CD4-positive, alpha-beta T cell treated with Interleukin-15 for 4 hours (primary cell): ENCODE results near the gene OR2V1.
A peak's percentile ranks its signal among the peaks of the same experiment; 100 is the strongest.
"Not testable (repeated sequence)": the region's sequence is repeated elsewhere in the genome, so short reads cannot be mapped to it uniquely, and the experiment has no call there.

ENCODE experiments used
- DNase-seq: peaks from one replicate; pipeline ENCODE4 v3.0.0-alpha.2; 2020; ENCODE audit warnings: low spot score

The OR2V1 gene, protein sequence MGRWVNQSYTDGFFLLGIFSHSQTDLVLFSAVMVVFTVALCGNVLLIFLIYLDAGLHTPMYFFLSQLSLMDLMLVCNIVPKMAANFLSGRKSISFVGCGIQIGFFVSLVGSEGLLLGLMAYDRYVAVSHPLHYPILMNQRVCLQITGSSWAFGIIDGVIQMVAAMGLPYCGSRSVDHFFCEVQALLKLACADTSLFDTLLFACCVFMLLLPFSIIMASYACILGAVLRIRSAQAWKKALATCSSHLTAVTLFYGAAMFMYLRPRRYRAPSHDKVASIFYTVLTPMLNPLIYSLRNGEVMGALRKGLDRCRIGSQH

GRCh38 chr5:181130832-181131496 lies at the start of gene OR2V1:
TSS of gene OR2V1 (minus strand) at chr5:181131169. CDS start at chr5:181125304, 5,865 bp downstream.
- DNase-seq, result no peak

DNA sequence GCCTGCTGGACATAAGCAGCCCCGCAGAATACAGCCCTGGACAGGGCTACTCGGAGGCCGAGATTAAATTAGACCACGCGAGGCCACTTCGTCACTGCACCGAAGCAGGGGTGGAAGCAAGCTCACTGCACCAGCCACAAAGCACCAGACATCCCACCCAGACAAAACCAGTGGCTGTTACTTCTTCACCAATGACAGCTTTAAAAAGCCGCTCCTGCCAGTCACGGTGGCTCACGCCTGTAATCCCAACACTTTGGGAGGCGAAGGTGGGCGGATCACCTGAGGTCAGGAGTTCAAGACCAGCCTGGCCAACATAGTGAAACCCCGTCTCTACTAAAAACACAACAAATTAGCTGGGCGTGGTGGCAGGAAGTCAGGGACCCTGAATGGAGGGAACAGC lies 46.6 kb upstream of the OR2V1 start:
- DNase-seq, result not testable (repeated sequence)

GRCh38 chr5:181176254-181176952 lies 45.4 kb upstream of the OR2V1 start:
- no peak for DNase-seq

DNA sequence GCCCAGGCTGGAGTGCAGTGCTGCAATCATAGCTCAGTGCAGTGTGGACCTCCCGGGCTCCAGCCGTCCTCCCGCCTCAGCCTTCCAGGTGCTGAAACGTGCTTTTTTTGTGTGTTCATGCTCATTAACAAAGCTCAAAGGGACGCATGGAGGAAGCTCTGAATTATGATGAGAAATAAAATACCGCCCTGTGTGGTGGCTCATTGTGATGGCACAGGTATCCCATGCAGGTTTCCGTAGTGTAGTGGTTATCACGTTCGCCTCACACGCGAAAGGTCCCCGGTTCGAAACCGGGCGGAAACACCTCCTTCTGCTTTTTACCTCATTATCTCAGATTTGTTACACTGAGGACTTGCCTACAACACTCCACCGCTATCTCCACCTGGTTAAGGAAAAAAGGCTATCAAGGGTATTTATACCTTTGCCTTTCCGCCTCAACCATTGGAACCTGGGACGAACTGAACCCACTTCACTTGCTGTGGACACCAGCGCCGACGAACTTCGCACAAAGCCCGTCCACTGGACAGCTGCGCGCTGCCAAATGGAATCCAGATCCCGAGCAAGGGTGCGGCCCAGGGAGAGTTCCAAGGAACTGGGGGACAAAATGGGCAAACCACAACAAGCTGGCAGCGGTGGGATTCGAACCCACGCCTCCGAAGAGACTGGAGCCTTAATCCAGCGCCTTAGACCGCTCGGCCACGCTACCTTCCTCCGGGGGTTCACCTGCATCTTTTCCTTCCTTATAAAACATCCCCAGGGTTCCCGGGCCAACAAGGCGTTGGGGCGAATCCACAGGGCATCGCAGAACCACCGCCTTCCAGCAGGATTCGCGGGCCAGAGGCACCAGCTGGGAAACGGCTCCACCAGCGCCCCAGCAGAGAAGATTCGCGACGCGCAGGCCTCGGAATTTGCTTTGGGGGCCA lies 42.7 kb upstream of the OR2V1 start:
- DNase-seq, result peak; percentile 44

DNA sequence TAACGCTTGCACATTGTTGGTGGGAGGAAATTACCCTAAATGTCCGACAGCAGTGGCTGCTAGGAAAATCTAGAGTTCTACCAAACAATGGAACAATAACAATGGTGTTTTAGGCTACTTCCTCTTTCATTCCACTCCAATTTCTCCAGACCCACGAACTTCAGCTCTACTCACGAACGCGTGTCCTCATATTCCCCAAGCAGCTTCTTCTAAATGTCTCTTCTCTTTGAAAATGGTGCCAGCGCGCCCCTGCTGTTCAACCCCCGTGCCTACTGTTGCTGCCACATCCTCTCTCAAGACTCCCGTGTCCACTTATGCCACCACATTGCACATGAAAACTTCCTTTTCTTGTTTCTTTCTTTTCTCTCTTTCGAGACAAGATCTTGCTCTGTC lies 42.1 kb upstream of the OR2V1 start:
- no peak for DNase-seq

DNA sequence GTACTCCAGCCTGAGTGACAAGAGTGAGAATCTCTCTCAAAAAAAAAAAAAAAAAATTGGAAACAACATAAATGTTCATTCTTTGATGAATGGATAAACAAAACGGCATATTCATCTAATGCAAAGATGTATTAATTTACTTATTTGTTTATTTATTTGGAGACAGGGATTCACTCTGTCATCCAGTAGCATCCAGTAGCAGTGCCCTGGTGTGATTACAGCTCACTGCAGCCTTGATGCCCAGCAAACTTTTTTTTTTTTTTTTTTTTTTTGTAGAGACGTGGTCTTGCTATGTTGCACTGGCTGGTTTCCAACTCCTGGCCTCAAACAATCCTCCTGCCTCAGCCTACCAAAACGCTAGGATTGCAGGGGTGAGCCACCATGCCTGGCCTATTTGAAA lies 40.8 kb upstream of the OR2V1 start:
- no peak for DNase-seq

DNA sequence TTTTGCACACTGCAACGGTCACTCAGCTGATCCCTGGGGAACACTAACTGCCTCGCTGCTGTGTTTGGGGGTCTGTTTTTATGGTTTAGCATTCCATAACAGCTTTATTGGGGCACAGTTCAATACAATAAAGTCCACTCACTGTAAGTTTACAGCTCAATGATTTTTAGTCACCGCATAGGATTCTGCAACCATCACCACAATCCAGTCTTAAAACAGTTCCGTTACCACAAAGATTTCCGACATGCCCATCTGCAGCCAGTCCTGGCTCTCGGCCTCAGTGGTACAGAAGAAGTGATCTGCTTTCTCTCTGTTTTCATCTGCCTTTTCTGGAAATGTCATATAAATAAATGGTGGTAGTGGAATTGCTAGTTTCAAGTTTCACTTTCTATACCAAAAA lies 40.0 kb upstream of the OR2V1 start:
- DNase-seq, result no peak

DNA sequence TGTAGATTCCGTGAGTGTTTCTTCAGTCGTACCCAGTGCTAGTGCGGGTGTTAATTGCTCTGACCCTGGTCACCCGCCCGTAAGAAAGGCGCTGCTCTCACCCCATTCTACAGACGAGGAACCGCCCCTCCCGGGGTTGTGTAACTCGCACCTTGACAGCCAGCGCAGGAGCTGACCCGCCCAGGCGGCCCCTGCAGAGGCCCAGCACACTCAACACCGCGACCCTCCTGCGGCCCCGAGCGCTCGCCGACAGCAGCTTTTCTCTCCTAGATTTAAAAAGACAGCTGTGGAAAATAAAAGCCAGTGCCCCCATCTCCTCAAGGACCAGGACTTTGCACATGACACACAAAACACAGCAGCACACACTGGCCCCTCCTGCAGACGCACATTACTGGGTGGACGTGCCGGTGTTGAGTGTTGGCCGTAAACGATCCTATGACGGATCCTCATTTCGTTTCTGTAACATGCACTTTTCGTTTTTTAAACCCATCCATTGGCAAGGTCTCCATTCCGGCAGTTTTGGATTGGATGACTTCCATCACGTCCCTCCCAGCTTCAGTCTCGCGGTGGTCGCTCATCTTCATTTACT lies 39.4 kb upstream of the OR2V1 start:
- DNase-seq, result no peak

DNA sequence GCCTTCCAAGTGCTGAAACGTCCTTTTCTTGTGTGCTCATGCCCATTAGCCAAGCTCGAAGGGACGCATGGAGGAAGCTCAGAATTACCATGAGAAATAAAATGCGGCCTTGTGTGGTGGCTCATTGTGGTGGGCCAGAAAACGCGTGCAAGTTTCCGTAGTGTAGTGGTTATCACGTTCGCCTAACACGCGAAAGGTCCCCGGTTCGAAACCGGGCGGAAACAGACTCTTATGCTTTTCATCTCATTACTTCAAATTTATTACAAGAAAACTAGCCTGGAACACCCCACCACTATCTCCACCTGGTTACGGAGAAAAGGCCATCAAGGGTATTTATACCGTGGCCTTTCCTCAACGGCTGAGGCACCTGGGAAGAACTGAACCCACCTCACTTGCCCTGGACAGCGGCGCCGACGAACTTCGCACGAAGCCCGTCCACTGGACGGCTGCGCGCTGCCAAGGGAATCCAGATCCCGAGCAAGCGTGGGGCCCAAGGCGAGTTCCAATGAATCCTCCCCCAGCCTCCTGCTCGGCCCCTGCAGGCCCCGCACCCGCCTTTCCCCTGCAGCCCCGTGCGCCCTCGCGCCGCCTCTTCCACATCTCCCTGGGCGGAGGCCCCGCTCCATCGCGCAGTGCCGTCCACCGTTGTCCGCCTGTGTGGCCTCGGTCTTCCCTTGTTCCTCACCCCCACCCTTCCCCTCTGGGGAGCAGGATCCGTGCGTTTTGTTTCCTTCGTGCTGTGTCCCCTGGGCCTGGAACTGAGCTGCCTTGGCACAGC lies 38.7 kb upstream of the OR2V1 start:
- DNase-seq, result peak; percentile 30

GRCh38 chr5:181168595-181169118 lies 37.7 kb upstream of the OR2V1 start:
- DNase-seq, result no peak

GRCh38 chr5:181167814-181168488 lies 37.0 kb upstream of the OR2V1 start:
- no peak for DNase-seq

DNA sequence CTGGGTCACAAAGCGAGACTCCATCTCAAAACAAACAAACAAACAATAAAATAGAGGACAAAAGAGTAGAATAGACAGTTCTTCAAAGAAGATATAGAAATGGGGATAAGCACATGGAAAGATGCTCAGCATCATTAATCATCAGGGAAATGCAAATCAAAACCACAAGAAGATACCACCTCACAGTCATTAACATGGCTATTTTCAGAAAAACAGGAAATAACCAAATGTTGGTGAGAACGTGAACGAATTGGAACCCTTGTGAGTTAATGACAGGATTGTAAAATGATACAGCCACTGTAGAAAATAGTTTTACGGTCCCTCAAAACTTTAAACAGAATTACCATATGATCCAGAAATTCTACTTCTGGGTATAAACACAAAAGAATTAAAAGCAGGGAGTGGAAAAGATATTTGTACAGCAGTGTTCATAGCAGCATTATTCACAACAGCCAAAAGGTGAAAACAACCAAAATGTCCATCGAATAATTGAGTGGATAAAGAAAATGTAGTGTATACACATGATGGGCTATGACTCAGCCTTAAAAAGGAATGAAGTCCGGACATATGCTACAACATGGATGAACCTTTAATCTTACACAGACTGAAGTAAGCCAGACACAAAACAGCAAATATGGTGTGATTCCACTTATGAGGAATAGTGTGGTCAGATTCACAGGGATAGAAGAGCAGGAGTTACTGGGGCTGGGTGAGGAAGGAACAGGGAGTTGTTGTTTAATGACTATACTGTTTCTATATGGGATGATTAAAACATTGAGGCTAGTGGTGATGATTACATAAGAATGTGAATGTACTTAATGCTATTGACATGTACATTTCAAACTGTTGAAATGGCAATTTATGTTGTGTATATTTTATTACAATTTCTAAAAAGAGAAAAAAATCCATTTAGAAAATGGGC lies 36.1 kb upstream of the OR2V1 start:
- no peak for DNase-seq

- DNase-seq, result no peak
Observed at GRCh38 chr5:181164076-181164952, 33.3 kb upstream of the OR2V1 start.

GRCh38 chr5:181163487-181164075 lies 32.6 kb upstream of the OR2V1 start:
- DNase-seq, result no peak

DNA sequence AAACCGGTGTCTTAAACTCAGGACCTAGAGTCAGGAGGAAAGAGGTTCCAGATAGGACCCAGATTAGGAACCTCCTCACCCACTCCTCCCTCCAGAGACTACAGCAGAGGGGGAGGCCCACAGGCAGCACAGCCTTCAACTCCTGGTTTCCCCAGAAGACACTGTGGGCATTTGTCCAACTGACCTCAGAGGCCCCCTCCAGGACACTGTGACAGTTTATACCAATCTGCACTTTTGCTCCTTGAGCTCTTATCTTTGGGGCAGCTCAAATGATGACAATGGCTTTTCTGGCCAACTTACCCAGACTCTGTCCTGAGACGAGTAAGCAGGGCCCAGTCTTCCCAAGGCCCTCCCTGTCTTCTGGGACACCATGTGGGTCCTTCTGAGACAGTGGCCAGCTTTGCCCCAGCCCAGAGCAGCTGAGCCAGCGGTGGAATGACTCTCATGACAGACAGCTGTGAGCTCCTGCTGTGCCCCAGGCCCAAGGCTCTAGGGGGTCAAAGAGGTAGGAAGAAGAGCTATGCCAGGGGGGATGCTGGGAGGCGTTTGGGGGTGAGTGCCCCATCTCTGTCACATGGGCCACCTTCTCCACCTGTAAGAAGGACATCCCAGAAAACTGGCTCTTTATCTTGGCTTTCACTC lies 30.7 kb upstream of the OR2V1 start:
- DNase-seq, result no peak

DNA sequence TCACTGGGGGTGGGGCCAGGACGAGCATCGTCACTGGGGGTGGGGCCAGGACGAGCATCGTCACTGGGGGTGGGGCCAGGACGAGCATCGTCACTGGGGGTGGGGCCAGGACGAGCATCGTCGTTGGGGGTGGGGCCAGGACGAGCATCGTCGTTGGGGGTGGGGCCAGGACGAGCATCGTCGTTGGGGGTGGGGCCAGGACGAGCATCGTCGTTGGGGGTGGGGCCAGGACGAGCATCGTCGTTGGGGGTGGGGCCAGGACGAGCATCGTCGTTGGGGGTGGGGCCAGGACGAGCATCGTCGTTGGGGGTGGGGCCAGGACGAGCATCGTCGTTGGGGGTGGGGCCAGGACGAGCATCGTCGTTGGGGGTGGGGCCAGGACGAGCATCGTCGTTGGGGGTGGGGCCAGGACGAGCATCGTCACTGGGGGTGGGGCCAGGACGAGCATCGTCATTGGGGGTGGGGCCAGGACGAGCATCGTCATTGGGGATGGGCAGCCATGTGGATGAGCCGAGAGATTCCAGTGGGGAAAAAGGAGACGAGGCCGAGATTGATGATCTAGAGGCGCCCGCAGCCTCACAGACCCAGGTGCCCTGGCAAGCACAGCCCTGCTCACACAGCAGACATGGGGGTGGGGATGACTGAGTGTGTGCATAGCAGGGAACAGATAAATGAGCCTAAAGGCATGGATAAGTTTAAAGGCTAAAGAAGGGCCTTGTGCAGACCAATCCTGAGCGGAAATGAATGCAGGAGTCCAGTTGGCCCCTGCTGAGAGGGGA lies 30.0 kb upstream of the OR2V1 start:
- peak; percentile 45 for DNase-seq
